VCaP (cell line): ENCODE measurements around the gene SARDH.

ENCODE experiments used
- H3K27ac ChIP-seq: fragments of 450-650 bp; 2 replicates; pipeline ENCODE4 v1.5.1; 2017
- TF ChIP-seq, protein P1 (sequence below): fragments of 450-650 bp; conservative IDR thresholded peaks from 2 replicates; pipeline ENCODE4 v1.5.1; 2017; ENCODE audit warnings: mild to moderate bottlenecking, moderate library complexity

Gene SARDH

DNA sequence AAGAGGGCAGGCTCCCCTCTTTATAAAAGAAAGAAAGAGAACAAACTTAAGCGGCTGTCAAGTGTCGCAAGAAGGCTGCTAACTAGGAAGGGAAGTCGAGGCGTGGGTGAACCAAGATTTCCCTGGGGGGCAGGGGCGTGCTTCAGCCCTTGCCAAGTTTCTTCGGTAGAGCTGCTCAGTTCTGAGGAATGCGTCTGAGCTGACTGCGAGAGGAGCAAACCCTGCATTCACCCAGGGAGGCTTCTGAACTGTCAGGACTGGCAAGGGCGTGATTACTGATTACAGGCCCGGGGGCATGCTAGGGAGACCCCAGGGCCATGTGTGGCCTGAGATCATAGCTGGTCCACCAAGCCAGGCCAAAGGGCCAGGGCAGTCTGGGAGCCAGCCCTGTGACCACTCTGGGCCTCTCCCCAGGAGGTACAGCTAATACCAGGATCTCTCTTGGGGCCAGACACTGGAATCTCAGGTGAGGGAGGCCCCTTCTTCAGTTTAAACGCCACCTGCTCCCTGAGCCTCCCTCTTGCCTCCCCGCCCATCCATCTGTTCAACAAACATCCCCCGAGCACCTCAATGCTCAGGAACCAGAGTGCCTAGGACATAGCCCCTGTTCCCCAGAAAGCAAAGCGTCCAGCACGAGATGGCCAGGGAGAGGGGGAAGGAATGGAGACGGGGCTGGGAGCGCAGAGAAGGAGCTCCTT, 30.9 kb downstream of the SARDH start:
- no peak overlapping the region for H3K27ac ChIP-seq
- TF ChIP-seq, protein P1, sequence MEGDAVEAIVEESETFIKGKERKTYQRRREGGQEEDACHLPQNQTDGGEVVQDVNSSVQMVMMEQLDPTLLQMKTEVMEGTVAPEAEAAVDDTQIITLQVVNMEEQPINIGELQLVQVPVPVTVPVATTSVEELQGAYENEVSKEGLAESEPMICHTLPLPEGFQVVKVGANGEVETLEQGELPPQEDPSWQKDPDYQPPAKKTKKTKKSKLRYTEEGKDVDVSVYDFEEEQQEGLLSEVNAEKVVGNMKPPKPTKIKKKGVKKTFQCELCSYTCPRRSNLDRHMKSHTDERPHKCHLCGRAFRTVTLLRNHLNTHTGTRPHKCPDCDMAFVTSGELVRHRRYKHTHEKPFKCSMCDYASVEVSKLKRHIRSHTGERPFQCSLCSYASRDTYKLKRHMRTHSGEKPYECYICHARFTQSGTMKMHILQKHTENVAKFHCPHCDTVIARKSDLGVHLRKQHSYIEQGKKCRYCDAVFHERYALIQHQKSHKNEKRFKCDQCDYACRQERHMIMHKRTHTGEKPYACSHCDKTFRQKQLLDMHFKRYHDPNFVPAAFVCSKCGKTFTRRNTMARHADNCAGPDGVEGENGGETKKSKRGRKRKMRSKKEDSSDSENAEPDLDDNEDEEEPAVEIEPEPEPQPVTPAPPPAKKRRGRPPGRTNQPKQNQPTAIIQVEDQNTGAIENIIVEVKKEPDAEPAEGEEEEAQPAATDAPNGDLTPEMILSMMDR: no peak

DNA sequence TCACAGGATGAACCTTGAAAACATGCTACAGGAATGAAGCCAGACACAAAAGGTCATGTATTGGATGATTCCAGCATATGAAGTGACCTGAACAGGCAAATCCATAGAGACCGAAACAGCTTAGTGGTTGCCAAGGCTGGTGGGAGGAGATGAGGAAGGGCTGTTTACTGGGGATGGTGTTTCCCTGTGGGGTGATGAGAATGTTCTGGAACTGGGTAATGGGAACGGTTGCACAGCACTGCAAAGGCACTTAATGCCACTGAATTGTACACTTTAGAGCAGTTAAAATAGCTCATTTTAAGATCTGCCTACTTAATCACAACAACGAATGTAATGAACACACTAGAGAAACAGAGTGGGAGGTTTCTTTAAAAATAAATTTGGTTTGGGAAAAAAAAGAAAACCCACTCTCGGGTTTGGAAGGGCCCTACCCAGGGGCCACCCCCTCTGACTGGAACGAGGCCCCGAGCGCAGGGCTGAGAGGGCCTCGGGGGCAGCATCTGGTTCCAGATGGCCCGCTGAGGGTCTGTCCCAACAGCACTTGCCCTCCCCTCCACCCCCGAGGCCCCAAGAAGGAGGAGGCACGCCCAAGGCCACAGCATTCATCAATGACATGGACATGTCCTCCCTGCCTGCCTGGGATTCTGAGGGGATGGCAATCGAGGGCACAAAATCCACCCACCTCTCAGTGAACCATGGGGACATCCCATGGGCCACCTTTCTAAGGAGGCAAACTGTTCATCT, 31.7 kb downstream of the SARDH start:
- TF ChIP-seq, protein P1: no peak
- no peak overlapping the region for H3K27ac ChIP-seq

DNA sequence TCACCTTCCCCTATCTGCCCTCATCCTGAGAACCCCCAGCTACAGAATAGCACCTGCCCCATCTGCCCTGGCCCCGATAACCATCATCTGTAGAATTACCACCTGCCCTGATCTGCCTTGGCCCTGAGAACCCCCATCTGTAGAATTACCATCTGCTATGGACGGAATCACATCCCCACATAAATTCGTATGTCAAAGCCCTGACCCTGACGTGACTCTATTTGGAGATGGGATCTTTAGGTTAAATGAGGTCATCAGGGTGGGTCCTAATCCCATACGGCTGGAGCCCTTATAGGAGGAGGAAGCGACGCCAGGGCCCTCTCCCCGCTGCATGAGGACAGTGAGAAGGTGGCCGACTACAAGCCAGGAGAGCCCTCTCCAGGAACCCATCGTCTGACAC, 32.6 kb downstream of the SARDH start:
- H3K27ac ChIP-seq: no peak overlapping the region
- TF ChIP-seq, protein P1: no peak

DNA sequence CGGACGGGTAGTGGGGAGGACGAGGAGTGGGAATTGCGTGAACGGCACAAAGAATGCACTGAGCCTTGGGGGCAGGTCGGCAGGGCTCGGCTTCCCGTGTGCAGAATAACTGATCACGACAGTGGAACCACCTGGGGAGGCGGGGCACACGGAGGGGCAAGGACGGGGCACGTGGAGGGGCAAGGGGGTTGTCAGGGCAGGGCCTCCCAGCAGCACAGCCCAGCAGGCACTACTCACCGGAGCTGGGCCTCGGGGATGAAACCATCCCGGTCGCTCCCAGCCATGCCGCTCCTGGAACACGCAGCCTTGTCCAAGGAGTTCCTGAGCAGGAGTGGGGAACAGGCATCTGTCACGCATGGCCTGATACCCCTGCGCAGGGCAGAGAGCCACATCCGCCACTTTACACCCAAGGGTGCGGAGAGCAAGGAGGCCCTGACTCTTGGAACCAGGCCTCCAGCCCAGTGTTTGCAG, 33.4 kb downstream of the SARDH start:
- no peak overlapping the region for H3K27ac ChIP-seq
- TF ChIP-seq, protein P1: no peak

DNA sequence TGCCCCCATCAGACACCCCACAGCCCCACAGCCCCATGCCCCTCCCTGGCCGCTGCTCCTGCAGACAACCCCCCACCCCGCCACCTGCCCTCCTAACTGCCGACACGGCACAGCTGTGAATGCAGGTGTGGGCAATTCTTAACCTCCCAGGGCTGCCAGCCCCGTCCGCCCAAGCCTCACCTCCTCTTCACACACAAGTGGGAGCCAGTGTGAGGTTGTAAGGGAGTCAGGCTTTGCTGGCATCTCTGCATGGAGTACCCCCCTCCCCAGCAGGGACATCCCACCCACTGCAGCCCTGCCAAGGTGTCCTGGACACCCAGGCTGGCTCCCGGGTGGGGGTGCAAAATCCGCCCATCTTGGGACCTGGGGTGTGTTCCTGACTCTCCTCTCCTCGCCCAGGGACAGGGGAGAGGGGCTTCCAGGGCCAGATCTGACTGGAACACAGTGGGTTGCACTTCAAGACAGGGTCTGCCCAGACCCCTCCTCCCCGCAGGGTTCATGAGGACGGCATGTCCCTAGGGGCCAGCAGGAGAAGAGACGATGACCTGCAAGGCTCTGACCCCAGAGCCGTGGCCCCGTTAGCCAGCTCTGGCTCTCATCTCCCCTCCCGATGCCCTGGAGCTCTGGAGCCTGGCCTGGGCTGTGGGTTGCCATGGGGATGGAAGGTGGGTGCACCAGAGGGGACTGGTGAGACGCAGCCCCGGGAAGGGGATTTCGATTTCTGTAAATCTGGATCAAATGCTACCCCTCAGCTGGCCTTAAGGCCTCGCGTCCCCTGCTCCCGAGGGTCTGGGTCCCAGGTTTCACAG, 34.4 kb downstream of the SARDH start:
- no peak overlapping the region for H3K27ac ChIP-seq
- TF ChIP-seq, protein P1: no peak

DNA sequence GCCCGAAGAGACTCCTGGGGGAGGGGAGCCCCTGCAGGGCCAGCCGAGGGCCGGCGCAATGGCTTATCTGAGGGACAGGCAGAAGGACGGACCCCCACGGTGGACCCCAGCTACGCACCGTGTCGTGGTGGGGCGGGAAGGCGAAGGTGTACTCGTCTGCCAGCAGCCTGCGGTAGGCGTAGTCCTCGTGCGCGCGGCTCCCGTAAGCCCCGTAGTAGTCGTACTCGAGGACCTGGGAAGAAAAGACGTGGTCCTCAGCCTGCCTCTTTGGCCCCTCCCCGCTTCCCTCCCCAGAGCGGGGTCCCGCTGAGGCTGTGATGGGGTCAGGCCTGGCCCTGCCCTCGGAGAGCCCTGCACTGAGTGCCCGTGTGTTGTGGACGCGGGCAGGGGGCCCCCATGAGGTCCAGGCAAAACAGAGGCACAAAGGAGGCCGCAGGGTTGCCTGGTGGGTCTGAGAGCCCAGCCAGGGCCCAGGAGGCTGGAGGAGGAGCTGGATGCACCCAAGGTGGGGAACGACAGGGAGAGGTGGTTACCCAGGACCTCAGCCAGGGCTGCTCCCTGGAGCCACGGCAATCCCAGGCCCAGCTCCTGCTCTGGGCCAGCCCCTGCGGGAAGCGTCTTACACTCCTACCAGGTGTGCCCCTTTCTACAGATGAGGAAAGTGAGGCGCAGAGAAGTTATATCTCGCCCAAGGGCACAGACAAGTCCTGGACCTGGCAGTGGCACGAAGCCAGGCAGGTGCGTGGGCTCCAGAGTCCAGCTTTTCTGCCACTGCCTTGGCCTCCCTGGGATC, 35.2 kb downstream of the SARDH start:
- TF ChIP-seq, protein P1: no peak
- H3K27ac ChIP-seq: no peak overlapping the region
